HG03442 (cell line): ENCODE measurements around the gene SLFN12L.

Experiments used
- ATAC-seq: cut with Tn5 transposase; IDR thresholded peaks from one replicate; pipeline ENCODE4 v1.9.1; 2021; ENCODE audit warnings: mild to moderate bottlenecking, moderate library complexity; ENCODE audit not compliant: unreplicated experiment

Gene SLFN12L

GRCh38 chr17:35433075-35433894, 104.2 kb downstream of the SLFN12L start:
- ATAC-seq: no peak

GRCh38 chr17:35432176-35433074, 105.1 kb downstream of the SLFN12L start, which contains the start of gene SLFN12:
SLFN12 (minus strand) TSS chr17:35432500; CDS start chr17:35423028, 9,472 bp downstream.
- ATAC-seq: peak; percentile 75

- no peak for ATAC-seq
Measured at GRCh38 chr17:35429702-35430101, 107.8 kb downstream of the SLFN12L start.

- no peak for ATAC-seq
Measured at GRCh38 chr17:35428229-35428628, 109.2 kb downstream of the SLFN12L start.

- no peak for ATAC-seq
Measured at GRCh38 chr17:35423761-35424160, 113.7 kb downstream of the SLFN12L start.
